ENCODE measurements around the gene DDX39B.

DDX39B gene

DNA sequence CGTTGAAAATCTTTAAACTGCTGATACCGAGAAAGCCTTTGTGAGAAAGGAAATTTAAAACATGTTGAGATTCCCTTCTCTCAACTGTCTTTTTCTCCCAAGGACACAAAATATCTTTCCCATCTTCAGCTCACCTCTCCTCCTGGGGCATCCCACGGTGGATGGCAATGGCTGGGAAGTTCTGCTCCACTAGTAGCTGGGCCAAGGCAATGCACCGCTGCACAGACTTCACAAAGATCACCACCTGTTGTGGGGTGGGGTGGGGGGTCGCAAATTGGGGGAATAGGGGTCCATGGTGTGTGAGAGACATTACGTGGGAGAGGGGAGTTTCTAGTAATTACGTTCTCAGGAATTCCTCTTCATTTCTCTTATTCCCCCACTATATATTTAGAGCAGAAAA is 10.6 kb downstream of the DDX39B start:
- Histone ChIP-seq H3K4me1 (no peaks in the 10 kb centered on the region), H3K9me3 (no peaks in the 10 kb centered on the region), H3K27me3 (no peaks in the 10 kb centered on the region), H3K4me3 (no peak overlapping the region), H3K36me3 (peaks cover 54 to 70% (median 69%) of the 10 kb centered on the region in 3 donors), H3K27ac (no peak overlapping the region)
- TF ChIP-seq, protein P1, sequence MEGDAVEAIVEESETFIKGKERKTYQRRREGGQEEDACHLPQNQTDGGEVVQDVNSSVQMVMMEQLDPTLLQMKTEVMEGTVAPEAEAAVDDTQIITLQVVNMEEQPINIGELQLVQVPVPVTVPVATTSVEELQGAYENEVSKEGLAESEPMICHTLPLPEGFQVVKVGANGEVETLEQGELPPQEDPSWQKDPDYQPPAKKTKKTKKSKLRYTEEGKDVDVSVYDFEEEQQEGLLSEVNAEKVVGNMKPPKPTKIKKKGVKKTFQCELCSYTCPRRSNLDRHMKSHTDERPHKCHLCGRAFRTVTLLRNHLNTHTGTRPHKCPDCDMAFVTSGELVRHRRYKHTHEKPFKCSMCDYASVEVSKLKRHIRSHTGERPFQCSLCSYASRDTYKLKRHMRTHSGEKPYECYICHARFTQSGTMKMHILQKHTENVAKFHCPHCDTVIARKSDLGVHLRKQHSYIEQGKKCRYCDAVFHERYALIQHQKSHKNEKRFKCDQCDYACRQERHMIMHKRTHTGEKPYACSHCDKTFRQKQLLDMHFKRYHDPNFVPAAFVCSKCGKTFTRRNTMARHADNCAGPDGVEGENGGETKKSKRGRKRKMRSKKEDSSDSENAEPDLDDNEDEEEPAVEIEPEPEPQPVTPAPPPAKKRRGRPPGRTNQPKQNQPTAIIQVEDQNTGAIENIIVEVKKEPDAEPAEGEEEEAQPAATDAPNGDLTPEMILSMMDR (IDR thresholded peaks at IDR 0.05), result no peak
- intact Hi-C loops (cut with DNase I; ENCODE audit: low total_unique reads), result no loop called here
- DNase-seq, result no peak

DNA sequence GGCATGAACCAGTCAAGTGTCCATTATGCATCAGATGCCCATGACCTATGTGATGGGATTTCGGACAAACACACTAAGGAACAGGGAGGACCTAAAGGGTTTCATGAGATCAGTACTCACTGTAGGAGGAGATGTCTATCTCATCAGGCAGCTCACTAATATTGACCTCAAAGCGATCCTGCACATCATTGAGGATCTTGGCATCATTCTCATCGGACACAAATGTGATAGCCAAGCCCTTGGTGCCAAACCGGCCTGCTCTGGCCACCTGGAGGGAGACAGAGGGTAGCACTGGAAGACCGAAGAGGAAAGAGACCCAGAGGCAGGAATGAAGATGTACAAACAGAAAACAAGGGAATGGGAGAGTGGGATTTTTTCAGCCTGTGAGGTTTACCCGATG is 11.1 kb downstream of the DDX39B start:
- intact Hi-C loops (cut with DNase I; ENCODE audit: low total_unique reads), result no loop called here
- no peaks in the 10 kb centered on the region for H3K27me3 ChIP-seq
- no peaks in the 10 kb centered on the region for H3K4me1 ChIP-seq
- no peaks in the 10 kb centered on the region for H3K9me3 ChIP-seq
- H3K36me3 ChIP-seq, result peaks cover 49 to 65% (median 64%) of the 10 kb centered on the region in 3 donors
- no peak for DNase-seq
- TF ChIP-seq, protein P1 (IDR thresholded peaks at IDR 0.05), result no peak
- no peak overlapping the region for H3K4me3 ChIP-seq
- no peak overlapping the region for H3K27ac ChIP-seq

DNA sequence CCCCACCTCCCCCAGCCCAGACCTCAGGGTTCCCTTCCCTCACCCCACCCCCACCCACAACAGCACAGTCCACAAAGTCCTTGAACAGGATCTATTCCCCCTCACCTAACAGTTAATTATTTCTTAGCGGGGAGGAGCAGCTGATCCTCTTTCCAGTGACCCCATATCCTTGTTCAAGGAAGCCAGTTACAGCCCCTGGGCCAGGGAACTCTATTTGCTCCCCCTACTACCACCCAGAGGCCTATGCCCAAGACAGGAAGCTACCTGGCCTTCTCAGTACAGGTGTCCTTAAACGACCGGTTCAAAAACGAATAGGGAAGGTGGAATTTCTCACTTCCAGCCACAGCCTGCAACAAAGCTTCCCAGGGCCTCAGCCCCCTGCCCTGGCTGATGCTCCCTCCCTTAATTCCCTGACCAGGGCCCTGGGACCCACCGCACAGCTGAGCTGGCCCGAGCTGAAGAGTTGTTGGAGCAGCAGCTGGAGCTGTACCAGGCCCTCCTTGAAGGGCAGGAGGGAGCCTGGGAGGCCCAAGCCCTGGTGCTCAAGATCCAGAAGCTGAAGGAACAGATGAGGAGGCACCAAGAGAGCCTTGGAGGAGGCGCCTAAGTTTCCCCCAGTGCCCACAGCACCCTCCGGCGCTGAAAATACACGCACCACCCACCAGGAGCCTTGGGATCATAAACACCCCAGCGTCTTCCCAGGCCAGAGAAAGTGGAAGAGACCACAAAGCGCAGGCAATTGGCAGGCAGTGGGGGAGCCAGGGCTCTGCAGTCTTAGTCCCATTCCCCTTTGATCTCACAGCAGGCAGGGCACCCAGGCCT is 12.3 kb downstream of the DDX39B start:
- Histone ChIP-seq H3K9me3 (no peaks in the 10 kb centered on the region), H3K27me3 (no peaks in the 10 kb centered on the region), H3K4me3 (no peak overlapping the region), H3K4me1 (no peaks in the 10 kb centered on the region), H3K36me3 (peaks cover 38 to 53% (median 53%) of the 10 kb centered on the region in 3 donors), H3K27ac (no peak overlapping the region)
- intact Hi-C loops (cut with DNase I; ENCODE audit: low total_unique reads), result no loop called here
- TF ChIP-seq, protein P1 (IDR thresholded peaks at IDR 0.05), result no peak
- DNase-seq, result no peak

DNA sequence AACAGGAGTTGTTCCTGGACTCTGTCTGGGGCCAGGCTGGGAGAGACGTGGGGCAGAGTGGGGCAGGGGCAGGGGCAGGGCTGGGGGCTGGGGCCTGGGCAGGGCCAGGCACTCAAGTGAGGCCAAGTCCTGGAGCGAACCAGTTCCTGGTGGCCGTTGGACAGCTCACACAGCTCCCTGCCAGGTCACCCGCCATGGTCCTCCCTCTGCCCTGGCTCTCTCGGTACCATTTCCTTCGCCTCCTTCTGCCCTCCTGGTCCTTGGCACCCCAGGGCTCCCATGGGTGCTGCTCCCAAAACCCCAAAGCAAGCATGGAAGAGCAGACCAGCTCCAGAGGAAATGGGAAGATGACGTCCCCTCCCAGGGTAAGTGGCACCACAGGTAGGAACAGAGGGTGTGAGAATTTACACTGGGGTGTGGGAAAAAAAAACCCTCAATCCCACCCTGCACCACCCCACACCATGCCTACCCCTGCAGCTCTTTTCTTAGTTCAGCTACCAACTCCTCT is 12.9 kb downstream of the DDX39B start, which contains the start of gene MCCD1:
Gene MCCD1 (plus strand): TSS at position 142 of the 508 bp plus-strand sequence. CDS start 53 bp downstream, at position 195.
- H3K36me3 ChIP-seq, result peaks cover 31 to 47% (median 47%) of the 10 kb centered on the region in 3 donors
- no peaks in the 10 kb centered on the region for H3K27me3 ChIP-seq
- H3K9me3 ChIP-seq, result no peaks in the 10 kb centered on the region
- no peak within 1 kb of the TSS for H3K4me3 ChIP-seq
- no peaks in the 10 kb centered on the region for H3K4me1 ChIP-seq
- intact Hi-C loops (cut with DNase I; ENCODE audit: low total_unique reads), result no loop called here
- no peak for DNase-seq
- H3K27ac ChIP-seq, result no peak within 1 kb of the TSS
- TF ChIP-seq, protein P1 (IDR thresholded peaks at IDR 0.05), result no peak

DNA sequence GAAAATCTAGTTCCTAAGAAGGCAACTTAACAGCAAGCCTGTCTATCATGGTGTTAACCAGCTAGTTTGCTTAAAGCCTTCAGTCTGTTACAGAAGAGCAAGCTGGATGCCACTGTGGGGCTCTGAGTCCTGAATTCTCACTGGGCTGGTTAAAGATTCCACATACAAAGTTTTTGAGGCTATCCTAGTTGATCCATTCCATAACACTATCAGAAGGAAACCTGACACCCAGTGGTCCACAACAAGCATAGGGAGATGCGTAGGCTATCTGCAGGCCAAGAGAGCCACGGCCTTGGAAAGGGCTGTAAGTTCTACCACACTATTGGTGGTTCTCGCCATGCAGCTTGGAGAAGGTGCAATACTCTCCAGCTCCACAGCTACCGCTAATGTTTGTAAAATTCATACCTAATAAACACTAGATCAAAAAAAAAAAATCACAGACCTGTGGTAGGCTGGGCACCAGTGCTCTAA is 13.5 kb downstream of the DDX39B start:
- Histone ChIP-seq H3K27ac (no peak overlapping the region), H3K27me3 (no peaks in the 10 kb centered on the region), H3K9me3 (no peaks in the 10 kb centered on the region), H3K4me3 (no peak overlapping the region), H3K4me1 (no peaks in the 10 kb centered on the region), H3K36me3 (peaks cover 26 to 42% (median 41%) of the 10 kb centered on the region in 3 donors)
- DNase-seq, result no peak
- TF ChIP-seq, protein P1 (IDR thresholded peaks at IDR 0.05), result no peak
- intact Hi-C loops (cut with DNase I; ENCODE audit: low total_unique reads), result no loop called here
